HG03066 (cell line): ENCODE measurements around the gene FAXDC2.
"Not testable (repeated sequence)": the region's sequence is repeated elsewhere in the genome, so short reads cannot be mapped to it uniquely, and the experiment has no call there.

ENCODE experiments used
- ATAC-seq: cut with Tn5 transposase; IDR thresholded peaks from one replicate; pipeline ENCODE4 v1.9.1; 2021; ENCODE audit warnings: low read depth; ENCODE audit not compliant: unreplicated experiment

FAXDC2 gene

GRCh38 chr5:154832804-154833203 is 17.6 kb downstream of the FAXDC2 start:
- not testable (repeated sequence) for ATAC-seq

- ATAC-seq, result no peak
Observed at GRCh38 chr5:154831451-154831850, 19.0 kb downstream of the FAXDC2 start.

- no peak for ATAC-seq
Observed at GRCh38 chr5:154830596-154830995, 19.8 kb downstream of the FAXDC2 start.

- no peak for ATAC-seq
Observed at GRCh38 chr5:154830219-154830595, 20.2 kb downstream of the FAXDC2 start.

- no peak for ATAC-seq
Observed at GRCh38 chr5:154829589-154830218, 20.7 kb downstream of the FAXDC2 start.

- no peak for ATAC-seq
Observed at GRCh38 chr5:154829181-154829588, 21.2 kb downstream of the FAXDC2 start.

GRCh38 chr5:154824070-154824469 is 26.3 kb downstream of the FAXDC2 start:
- no peak for ATAC-seq

DNA sequence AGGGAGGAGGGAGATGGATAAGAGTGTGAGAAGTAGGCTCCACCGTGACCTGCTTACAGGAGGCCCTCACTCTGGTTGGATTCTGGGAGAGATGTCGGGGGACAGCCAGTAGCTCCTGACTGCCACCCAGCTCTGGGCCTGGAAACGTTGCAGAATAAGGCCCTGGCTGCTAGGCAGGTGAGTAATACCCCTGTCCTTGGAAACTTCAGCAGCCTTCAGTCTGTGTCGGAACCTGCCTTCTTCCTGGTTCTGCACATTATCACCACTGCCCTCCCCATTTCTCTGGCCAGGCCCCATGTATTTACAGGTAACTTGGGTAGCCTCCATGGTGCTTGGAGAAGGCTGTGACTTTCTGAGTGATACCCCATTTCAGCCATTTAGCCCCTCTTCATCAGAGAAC is 26.8 kb downstream of the FAXDC2 start:
- ATAC-seq, result no peak

GRCh38 chr5:154822896-154823295 is 27.5 kb downstream of the FAXDC2 start:
- not testable (repeated sequence) for ATAC-seq

- no peak for ATAC-seq
Observed at GRCh38 chr5:154820383-154820782, 30.0 kb downstream of the FAXDC2 start.

DNA sequence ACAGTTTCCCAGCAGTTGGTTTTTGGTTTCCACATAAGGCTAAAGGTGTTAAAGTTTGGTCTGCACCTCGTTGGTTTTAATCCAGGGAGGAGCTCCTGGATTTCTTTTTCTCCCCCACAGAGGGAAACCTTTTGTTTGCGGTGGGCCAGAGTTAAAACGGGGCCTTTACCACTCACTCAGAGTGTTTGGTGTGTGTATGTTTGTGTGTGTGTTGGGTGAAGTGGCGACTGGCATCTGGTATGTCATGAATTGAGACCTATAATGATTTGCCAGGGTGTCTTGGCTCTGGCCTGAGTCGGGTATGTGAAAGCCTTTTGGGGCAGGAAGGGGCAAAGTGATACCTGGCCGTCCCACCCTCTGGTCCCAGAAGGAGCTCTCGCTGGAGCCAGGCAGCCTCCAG is 30.9 kb downstream of the FAXDC2 start:
- no peak for ATAC-seq

GRCh38 chr5:154818471-154819116 is 31.8 kb downstream of the FAXDC2 start:
- ATAC-seq, result no peak

DNA sequence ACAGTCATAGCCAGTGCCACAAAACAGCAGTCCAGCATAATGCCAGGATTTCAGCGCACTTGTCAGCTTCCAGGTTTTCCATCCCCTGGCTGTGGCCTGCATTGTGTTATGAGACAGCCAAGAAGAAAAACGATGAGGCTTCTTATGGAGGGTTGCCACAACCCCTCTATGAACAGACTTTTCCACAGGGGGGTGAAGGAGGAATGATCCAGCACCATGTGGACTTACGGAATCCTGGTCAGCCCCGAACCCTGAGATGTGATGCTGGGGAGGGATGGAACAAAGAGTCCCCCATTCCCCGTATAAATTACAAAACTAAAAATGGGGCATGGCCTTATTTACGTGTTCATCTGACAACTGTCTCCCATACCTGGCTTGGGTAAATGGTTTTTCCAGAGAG is 32.6 kb downstream of the FAXDC2 start:
- ATAC-seq, result no peak

- ATAC-seq, result no peak
Observed at GRCh38 chr5:154816891-154817492, 33.4 kb downstream of the FAXDC2 start.

GRCh38 chr5:154815684-154816247 is 34.6 kb downstream of the FAXDC2 start:
- no peak for ATAC-seq

DNA sequence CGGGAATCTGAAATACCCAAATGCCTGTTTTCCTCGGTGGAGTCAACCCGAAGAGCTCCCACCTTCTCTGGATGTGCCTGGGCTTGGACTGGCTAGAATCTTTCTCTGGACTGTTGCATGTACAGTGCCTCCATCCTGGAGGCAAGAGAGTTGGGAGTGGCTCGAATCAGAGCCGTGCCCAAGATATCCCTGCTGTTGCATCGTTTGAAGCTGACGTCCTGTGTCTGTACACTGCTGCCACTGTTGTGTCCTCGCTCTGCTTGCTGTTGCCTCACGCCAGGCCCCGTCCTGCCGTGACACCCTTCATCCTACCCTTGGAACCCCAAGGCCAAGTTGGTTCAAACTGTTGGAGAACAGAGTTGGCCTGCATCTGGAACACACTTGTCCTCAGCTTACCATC is 35.4 kb downstream of the FAXDC2 start:
- ATAC-seq, result no peak

- no peak for ATAC-seq
Observed at GRCh38 chr5:154813736-154814135, 36.7 kb downstream of the FAXDC2 start.

- ATAC-seq, result no peak
Observed at GRCh38 chr5:154813158-154813557, 37.2 kb downstream of the FAXDC2 start.

GRCh38 chr5:154811653-154812465 is 38.5 kb downstream of the FAXDC2 start:
- peak; percentile 48 for ATAC-seq

GRCh38 chr5:154811239-154811638 is 39.2 kb downstream of the FAXDC2 start:
- ATAC-seq, result no peak

GRCh38 chr5:154806176-154806575 is 44.2 kb downstream of the FAXDC2 start:
- ATAC-seq, result no peak
